HG03135 (cell line): ENCODE results near the gene JAK3.

Source experiments
- ATAC-seq: cut with Tn5 transposase; IDR thresholded peaks from one replicate; pipeline ENCODE4 v1.9.1; 2021; ENCODE audit warnings: mild to moderate bottlenecking, moderate library complexity; ENCODE audit not compliant: unreplicated experiment

JAK3 gene

GRCh38 chr19:17841810-17842662 is 5.7 kb downstream of the JAK3 start:
- ATAC-seq = no peak

DNA sequence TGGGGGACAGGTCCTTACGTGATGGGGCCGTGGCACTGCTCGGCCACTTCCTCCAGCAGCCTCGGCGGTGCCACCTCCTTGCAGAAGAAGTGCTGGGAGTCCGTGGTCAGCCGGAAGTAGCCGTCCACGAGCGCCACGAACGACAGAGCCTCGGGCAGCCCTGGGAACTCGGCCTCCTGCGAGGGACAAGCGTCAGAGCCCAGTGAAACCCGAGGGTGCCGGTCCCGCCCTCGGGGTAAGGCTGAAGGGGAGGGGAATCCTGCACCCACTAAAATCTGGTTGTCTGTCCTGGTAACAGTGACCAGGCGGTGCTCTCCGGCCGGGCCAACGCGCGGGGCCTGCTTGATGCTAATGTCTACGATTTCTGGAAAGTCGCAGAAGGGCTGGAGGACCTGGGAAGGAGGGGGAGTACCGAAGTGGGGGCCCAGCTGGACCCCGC is 6.4 kb downstream of the JAK3 start:
- ATAC-seq = no peak

DNA sequence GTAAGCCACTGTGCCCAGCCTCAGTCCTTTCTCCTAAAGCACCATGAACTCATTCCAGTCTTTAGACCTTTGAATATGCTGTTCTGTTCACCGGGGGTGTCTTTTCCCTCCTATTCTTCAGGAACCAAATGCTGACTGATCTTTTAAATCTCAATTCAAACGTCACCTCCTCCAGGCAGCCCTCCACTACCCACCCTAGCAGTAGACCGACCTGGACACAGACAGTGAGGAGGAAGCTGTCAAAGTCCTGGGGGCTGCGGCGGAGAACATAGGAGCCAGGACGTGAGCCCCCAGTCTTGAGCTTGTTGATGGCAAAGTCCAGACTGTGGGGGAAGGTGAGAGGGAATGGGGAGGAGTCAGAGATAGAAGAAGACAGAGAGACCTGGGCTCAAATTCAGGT is 7.8 kb downstream of the JAK3 start:
- no peak for ATAC-seq

- no peak for ATAC-seq
These were observed 9.8 kb downstream of the JAK3 start for GRCh38 chr19:17837972-17838371.

- no peak for ATAC-seq
These were observed 11.3 kb downstream of the JAK3 start for GRCh38 chr19:17836530-17836929.

DNA sequence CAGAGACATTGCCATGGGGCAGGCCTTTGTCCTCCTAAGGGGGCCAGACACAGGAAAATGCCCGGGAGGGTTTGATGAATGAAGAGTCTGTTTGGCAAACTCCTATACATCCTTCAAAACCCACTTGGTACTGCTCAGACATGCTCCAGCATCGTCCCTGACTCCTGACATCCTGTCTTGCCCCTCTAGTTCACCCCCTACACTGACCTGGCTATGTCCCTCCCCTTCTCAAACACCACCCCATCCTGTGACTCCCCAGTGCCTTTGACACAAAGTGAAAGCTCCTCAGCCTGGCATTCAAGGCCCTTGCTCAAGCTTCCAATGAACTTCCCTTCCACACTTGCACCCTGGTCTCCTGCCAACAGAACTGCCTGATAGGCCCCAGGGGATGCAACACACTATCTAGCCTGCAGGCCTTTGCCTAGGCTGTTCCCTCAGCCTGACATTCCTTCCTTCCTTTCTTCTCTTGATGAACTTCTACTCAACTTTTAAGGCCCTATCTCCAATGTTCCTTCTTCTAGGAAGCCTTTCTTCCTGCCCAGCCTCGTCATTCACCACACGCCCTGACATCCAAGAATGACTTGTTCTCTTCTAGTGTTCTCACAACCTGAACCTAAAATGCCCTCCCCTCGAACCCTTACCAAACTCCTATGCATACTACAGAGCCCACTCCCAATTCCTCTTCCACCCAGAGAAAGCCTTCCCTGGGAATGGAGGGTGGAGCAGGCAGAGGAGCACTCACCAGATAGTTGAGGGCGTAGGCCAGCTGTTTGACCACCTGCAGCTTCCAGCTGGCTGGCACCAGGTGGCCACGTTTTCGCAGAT is 12.4 kb downstream of the JAK3 start:
- ATAC-seq = no peak

GRCh38 chr19:17834350-17835181 is 13.2 kb downstream of the JAK3 start:
- ATAC-seq = no peak

- no peak for ATAC-seq
These were observed 15.2 kb downstream of the JAK3 start for GRCh38 chr19:17832443-17833208.

- ATAC-seq = no peak
These were observed 16.3 kb downstream of the JAK3 start for GRCh38 chr19:17831419-17831888.

DNA sequence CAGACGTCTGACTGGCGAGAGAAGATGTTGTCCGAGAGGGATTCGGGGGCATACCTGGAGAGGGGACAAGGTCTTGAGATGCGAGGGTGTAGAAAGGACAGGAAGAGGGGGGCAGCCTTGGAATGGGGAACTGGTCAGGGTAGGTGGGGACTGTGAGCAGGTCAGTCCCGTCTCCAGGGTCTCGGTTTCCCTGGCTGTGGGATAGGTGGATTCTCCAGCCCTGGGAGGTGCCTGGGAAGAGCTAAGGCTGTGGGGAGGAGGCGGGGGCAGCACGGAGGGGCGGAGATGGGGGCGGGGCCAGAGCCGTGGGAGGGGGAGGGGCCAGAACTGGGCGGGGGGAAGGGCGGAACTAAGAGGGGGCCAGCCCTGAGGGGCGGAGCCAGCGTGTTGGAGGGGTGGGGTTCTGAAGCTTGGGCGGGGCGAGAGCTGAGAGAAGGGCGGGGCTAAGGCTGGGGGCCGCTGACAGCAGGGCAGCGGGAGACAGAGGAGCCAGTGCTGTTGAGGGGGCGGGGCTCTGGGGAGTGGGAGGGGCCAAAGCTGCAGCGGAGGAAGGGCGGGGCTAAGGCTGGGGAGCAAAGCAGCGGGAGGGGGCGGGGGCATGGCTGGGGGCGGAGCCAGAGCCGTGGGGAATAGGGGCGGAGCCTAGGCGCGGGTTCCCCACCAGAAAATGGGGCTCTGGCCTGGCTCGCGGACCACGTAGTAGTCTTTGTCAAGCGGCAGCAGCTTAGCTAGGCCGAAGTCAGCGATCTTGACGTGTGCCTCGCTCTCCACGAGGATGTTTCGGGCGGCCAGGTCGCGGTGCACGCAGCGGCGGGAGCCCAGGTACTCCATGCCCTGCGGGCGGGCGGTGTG is 17.0 kb downstream of the JAK3 start:
- ATAC-seq = no peak

GRCh38 chr19:17829855-17830566 is 17.8 kb downstream of the JAK3 start:
- ATAC-seq = no peak

DNA sequence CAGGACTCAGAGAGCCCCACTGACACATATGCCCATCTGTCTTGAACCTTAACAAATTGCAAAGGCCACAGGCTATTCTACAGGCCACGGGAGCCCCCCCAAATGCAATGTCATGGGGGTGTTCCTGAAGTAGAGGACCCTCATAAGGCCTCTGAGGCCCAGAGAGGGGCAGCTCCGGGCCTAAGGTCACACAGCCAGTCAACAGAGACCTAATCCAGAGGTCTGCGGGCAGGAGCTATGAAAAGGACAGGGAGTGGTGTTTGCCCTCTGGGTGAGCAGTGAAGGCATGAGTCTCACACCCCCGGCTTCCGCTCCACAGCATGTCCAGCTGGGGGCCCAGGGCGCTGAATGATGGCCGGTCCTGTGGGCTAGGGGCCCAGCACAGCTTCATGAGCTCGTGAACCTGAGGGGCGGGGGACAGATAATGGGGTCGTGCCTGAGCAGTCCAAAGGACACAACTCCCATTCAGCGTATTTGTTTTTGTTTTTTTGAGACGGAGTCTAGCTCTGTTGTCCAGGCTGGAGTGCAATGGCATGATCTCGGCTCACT is 21.2 kb downstream of the JAK3 start:
- ATAC-seq = no peak

GRCh38 chr19:17824339-17824738 is 23.4 kb downstream of the JAK3 start:
- no peak for ATAC-seq

DNA sequence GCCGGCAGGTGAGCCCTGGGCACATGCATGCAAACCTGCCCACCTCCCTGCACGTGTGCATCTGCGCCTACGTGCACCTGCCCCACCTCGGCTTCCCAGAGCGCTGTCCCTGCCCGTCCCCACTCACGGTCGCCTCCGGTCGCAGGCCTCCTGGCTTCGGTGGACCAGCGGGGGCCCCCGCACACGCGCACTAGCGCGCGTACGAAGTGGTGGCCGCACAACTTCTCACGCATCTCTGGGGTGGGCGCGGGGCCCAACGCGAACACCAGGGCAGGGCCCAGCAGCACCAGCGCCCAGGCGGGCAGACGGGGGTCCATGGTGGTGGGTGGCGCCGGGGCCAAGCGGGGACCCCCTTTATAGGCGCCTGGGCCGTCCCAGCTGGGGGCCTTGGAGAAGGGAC is 26.6 kb downstream of the JAK3 start, which contains the start of gene INSL3:
TSS of gene INSL3 (minus strand) at position 330 of the 400 bp plus-strand sequence. CDS start at position 317, 13 bp downstream.
- ATAC-seq = no peak

DNA sequence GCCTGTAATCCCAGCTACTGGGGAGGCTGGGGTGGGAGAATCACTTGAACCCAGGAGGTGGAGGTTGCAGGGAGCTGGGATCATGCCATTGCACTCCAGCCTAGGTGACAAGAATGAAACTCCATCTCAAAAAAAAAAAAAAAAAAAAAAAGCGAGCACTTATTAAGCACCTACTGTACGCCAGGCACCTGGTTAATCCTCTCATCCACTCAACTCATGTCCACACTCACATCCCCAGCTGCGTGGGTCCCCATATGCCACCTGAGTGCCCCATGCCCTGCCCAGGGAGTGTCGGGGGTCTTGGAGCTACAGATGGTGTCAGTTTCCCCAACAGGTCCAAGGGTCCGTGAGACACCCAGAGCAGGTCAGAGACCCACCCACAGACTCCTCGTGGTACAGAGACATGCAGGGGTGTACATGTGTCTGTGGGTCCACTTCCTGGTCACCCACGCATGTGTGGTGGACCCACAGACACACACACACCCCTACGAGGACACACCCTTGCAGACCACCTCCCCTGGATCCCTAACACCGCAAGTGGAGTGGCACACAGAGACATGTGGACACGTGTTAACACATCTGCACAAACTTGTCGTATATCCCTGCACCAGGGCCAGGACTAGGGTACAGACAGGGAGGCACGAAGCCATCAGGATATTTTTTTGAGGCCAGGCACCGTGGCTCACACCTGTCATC is 30.0 kb downstream of the JAK3 start:
- ATAC-seq = no peak

DNA sequence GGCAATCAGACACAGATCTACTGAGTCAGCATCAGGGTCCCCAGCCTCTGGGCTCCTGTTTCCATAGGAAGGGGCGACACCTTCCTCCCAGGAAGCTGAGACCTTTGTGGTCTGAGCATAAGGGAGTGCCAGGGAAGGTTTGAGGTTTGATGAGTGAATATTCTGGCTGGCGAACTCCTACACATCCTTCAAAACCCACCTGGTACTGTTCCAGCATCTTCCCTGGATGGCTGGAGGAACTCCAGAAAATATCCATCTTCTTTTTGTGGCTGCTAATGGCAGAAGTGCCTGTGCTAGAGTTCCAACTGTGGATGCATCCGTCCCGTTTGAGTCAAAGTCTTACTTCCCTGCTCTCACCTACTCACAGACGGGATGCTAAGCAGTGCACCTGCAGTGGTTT is 35.7 kb downstream of the JAK3 start:
- no peak for ATAC-seq

- ATAC-seq = no peak
These were observed 36.1 kb downstream of the JAK3 start for GRCh38 chr19:17811681-17812080.

DNA sequence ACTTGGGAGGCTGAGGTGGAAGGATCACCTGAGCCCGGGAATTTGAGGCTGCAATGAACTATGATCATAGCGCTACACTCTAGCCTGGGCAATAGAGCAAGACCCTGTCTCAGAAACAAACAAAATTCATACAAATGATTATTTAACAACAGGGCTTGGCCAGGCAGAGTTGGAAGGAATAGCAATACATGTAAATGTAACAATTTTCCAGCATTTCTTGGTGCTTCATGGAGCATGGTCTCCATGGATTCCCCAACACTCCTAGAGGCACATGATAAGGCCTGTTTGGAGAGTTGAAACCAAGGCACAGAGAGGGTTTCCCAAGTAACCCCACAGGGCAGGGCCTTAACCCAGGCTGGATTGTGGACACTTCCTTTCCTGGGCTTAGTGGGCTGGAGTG is 36.7 kb downstream of the JAK3 start:
- ATAC-seq = no peak
